CD4-positive, alpha-beta T cell (primary cell): Measurements from ENCODE around the gene HMCN2. TPM values are rescaled to one million over a fixed set of nuclear protein-coding genes. Genes with fewer than 3 reads are reported as not detected.

Experiments used
- ATAC-seq: fragments of 200-7000 bp; cut with Tn5 transposase; one replicate; pipeline ENCODE4 v1.10.0; 2022; ENCODE audit warnings: mild to moderate bottlenecking; ENCODE audit not compliant: poor library complexity
- CTCF ChIA-PET: fragments of 350-600 bp; sonication (Branson Sonifier 250); formaldehyde crosslinking; loops from one replicate; lab custom pipeline; 2021; ENCODE audit warnings: antibody characterized with exemption, inconsistent platforms; lab: Charles Lee
- POLR2A ChIA-PET: fragments of 350-600 bp; sonication (Branson Sonifier 250); formaldehyde crosslinking; loops from one replicate; lab custom pipeline; 2021; ENCODE audit warnings: antibody characterized with exemption, inconsistent platforms; lab: Charles Lee
- DNase-seq, 14 experiments: peaks; one replicate each; pipeline ENCODE4 v3.0.0-alpha.2; 2013 to 2020; ENCODE audit warnings: mixed read lengths in 2 of 14
- H3K27ac ChIP-seq, 2 donors: one replicate each; pipeline versions ENCODE4 v1.5.1 to v1.7.0; 2013; ENCODE audit warnings: low read length in 2 of 2, low read depth in 1 of 2, mild to moderate bottlenecking in 1 of 2
- H3K27me3 ChIP-seq, 2 experiments: 1 replicate in 1 of 2; 2 replicates in 1 of 2; pipeline versions ENCODE4 v1.6.1 to v1.7.0; 2013; ENCODE audit warnings: low read length in 2 of 2, control low read depth in 1 of 2, mild to moderate bottlenecking in 1 of 2, moderate library complexity in 1 of 2; ENCODE audit not compliant: insufficient read depth in 2 of 2, control insufficient read depth in 1 of 2
- H3K36me3 ChIP-seq: one replicate; pipeline ENCODE4 v1.6.1; 2013; ENCODE audit warnings: low read length, control low read depth; ENCODE audit not compliant: insufficient read depth
- H3K4me1 ChIP-seq: one replicate; pipeline ENCODE4 v1.6.1; 2013; ENCODE audit warnings: low read length, control low read depth; ENCODE audit not compliant: insufficient read depth
- H3K4me3 ChIP-seq: one replicate; pipeline ENCODE4 v1.5.1; 2013; ENCODE audit warnings: mild to moderate bottlenecking, low read length, moderate library complexity
- H3K9me3 ChIP-seq, 2 experiments: 1 replicate in 1 of 2; 2 replicates in 1 of 2; pipeline versions ENCODE4 v1.6.1 to v1.7.0; 2013; ENCODE audit warnings: low read length in 2 of 2, mild to moderate bottlenecking in 2 of 2, control low read depth in 1 of 2, moderate library complexity in 1 of 2; ENCODE audit not compliant: control insufficient read depth in 1 of 2, insufficient read depth in 1 of 2
- H3K27ac Mint-ChIP-seq: one replicate; pipeline ENCODE4 v1.8.0; 2020; ENCODE audit warnings: mixed read lengths
- H3K27me3 Mint-ChIP-seq: one replicate; pipeline ENCODE4 v1.8.0; 2021; ENCODE audit warnings: mixed read lengths
- H3K36me3 Mint-ChIP-seq: one replicate; pipeline ENCODE4 v1.8.0; 2021; ENCODE audit warnings: low read depth, mixed read lengths
- H3K4me1 Mint-ChIP-seq: one replicate; pipeline ENCODE4 v1.8.0; 2021; ENCODE audit warnings: low read depth, mixed read lengths
- H3K4me3 Mint-ChIP-seq: one replicate; pipeline ENCODE4 v1.8.0; 2020; ENCODE audit warnings: mild to moderate bottlenecking, mixed read lengths
- H3K9me3 Mint-ChIP-seq: one replicate; pipeline ENCODE4 v1.8.0; 2020; ENCODE audit warnings: mixed read lengths
- intact Hi-C, 2 experiments: fragments of 100-400 bp; cut with DNase I in 1 of 2; cut with micrococcal nuclease in 1 of 2; formaldehyde crosslinking; loops; one replicate each; pipeline versions ENCODE4 v1.15.1 to v1.9.0; 2023 to 2025; cut with DNase I, micrococcal nuclease
- total RNA-seq, 174 experiments: library from RNA in 2 of 174; stranded (reverse) in 2 of 174; gene quantifications; one replicate each; pipeline ENCODE4 v1.2.3 and lab custom pipeline; 2021 to 2026
- TF ChIP-seq, protein P1 (sequence below): fragments of 200-600 bp; IDR thresholded peaks from one replicate; pipeline ENCODE4 v1.8.0; 2022; ENCODE audit warnings: antibody characterized with exemption, mild to moderate bottlenecking

Gene HMCN2
- total RNA-seq, 2 experiments from 2014 or later, result not detected

DNA sequence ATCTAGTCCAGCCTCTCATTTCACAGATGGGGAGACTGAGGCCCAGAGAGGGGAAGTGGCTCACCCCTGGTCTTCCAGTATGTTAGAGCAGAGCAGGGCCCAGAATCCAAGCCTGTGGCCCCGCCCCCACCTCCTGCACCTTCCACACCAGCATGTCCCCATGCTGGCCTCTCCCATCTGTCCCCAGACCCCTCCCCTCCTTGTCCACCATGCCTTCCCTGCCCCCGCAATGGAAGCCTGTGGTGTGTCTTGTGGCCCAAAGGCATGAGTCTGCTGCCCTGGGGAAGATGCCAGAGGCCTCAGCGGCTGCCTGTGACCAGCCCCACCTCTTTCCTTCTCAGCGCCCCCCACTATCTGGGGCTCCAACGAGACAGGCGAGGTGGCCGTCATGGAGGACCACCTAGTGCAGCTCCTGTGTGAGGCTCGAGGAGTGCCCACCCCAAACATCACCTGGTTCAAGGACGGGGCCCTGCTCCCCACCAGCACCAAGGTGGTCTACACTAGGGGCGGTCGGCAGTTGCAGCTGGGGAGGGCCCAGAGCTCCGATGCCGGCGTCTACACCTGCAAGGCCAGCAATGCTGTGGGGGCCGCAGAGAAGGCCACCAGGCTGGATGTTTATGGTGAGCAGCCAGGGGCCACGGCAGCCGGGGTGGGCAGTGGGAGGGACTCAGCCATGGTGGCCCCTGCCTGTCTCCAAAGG, 87.2 kb downstream of the HMCN2 start:
- ChIA-PET CTCF (no interaction called here), POLR2A (no interaction called here)
- DNase-seq (no peak), ATAC-seq (no peak)
- TF ChIP-seq, protein P1, sequence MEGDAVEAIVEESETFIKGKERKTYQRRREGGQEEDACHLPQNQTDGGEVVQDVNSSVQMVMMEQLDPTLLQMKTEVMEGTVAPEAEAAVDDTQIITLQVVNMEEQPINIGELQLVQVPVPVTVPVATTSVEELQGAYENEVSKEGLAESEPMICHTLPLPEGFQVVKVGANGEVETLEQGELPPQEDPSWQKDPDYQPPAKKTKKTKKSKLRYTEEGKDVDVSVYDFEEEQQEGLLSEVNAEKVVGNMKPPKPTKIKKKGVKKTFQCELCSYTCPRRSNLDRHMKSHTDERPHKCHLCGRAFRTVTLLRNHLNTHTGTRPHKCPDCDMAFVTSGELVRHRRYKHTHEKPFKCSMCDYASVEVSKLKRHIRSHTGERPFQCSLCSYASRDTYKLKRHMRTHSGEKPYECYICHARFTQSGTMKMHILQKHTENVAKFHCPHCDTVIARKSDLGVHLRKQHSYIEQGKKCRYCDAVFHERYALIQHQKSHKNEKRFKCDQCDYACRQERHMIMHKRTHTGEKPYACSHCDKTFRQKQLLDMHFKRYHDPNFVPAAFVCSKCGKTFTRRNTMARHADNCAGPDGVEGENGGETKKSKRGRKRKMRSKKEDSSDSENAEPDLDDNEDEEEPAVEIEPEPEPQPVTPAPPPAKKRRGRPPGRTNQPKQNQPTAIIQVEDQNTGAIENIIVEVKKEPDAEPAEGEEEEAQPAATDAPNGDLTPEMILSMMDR, result no peak
- Histone ChIP-seq H3K27me3 (no peaks in the 10 kb centered on the region), H3K9me3 (no peaks in the 10 kb centered on the region), H3K27ac (no peak overlapping the region), H3K4me3 (no peak overlapping the region), H3K36me3 (no peaks in the 10 kb centered on the region), H3K4me1 (no peaks in the 10 kb centered on the region)
- H3K36me3 Mint-ChIP-seq, result no peaks in the 10 kb centered on the region
- no peak overlapping the region for H3K4me3 Mint-ChIP-seq
- no peak overlapping the region for H3K27ac Mint-ChIP-seq
- intact Hi-C loops, result no loop called here
- H3K27me3 Mint-ChIP-seq, result no peaks in the 10 kb centered on the region
- H3K4me1 Mint-ChIP-seq, result no peaks in the 10 kb centered on the region
- H3K9me3 Mint-ChIP-seq, result no peaks in the 10 kb centered on the region

DNA sequence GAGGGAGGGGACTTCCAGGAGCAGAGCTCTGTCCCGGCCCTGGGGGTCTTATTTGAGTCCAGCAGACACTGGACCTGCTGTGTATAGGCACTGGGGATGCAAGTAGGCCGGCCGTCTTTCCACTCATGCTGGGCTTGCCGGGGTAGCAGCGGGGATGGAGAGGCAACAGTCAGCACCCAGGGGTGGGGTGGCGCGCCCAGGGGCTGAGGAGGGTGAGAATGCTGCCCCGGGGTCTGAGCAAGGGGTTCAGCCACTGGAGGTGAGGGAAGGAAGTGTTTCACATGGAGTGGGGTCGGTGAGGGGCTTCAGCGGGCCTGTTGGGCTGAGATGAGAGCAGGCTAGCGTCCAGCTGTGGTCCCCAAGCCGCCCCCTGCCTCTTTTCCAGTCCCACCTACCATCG, 88.8 kb downstream of the HMCN2 start:
- Histone ChIP-seq H3K9me3 (peaks cover 0 to 5% of the 10 kb centered on the region in 2 experiments), H3K27ac (no peak overlapping the region), H3K36me3 (no peaks in the 10 kb centered on the region), H3K4me1 (no peaks in the 10 kb centered on the region), H3K4me3 (no peak overlapping the region), H3K27me3 (no peaks in the 10 kb centered on the region)
- ATAC-seq, result no peak
- H3K4me3 Mint-ChIP-seq, result no peak overlapping the region
- no peaks in the 10 kb centered on the region for H3K9me3 Mint-ChIP-seq
- intact Hi-C loops, result no loop called here
- DNase-seq, result no peak
- H3K27me3 Mint-ChIP-seq, result no peaks in the 10 kb centered on the region
- TF ChIP-seq, protein P1, result no peak
- no peak overlapping the region for H3K27ac Mint-ChIP-seq
- CTCF ChIA-PET, result interaction anchor here (0.5 to 0.6 kb wide), 2 partner anchors 45 to 407 kb away, joined by 3 read pairs; no protein-coding TSS in a partner anchor
- POLR2A ChIA-PET, result no interaction called here
- no peaks in the 10 kb centered on the region for H3K36me3 Mint-ChIP-seq
- no peaks in the 10 kb centered on the region for H3K4me1 Mint-ChIP-seq

DNA sequence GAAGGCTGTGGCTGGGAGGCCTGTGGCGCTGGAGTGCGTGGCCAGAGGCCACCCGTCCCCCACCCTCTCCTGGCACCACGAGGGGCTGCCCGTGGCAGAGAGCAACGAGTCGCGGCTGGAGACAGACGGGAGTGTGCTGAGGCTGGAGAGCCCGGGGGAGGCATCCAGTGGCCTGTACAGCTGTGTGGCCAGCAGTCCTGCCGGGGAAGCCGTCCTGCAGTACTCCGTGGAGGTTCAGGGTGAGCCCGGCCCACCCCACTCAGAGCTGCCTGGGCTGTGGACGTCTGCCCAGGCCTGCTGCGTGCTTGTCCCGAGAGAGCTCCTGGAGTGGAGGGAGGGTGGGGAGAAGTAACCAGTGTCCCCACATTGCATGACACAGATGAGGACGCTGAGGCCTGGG, 89.2 kb downstream of the HMCN2 start:
- Mint-ChIP-seq H3K9me3 (no peaks in the 10 kb centered on the region), H3K27ac (no peak overlapping the region), H3K4me1 (no peaks in the 10 kb centered on the region), H3K27me3 (no peaks in the 10 kb centered on the region), H3K36me3 (no peaks in the 10 kb centered on the region), H3K4me3 (no peak overlapping the region)
- Histone ChIP-seq H3K4me3 (no peak overlapping the region), H3K36me3 (no peaks in the 10 kb centered on the region), H3K27ac (no peak overlapping the region), H3K4me1 (no peaks in the 10 kb centered on the region), H3K27me3 (no peaks in the 10 kb centered on the region), H3K9me3 (peaks cover 0 to 5% of the 10 kb centered on the region in 2 experiments)
- CTCF ChIA-PET, result no interaction called here
- POLR2A ChIA-PET, result no interaction called here
- intact Hi-C loops, result no loop called here
- TF ChIP-seq, protein P1, result no peak
- DNase-seq, result no peak
- ATAC-seq, result no peak
